Kidney (tissue), 14 donors: ENCODE measurements around the gene FRMD4A. TPM values are rescaled to one million over a fixed set of nuclear protein-coding genes. Genes with fewer than 3 reads are reported as not detected.

Experiments
- DNase-seq, 5 donors: peaks; one replicate each; pipeline ENCODE4 v3.0.0-alpha.2; 2013 to 2020
- FAIRE-seq: peaks from 2 replicates; lab custom pipeline; 2012; peaks lifted over from hg19 to GRCh38; lab: Jason Lieb, UNC
- H3K27ac ChIP-seq, 2 donors: one replicate each; pipeline ENCODE4 v1.7.0; 2013; ENCODE audit warnings: low read depth in 2 of 2, low read length in 2 of 2, inconsistent platforms in 1 of 2
- H3K27me3 ChIP-seq: one replicate; pipeline ENCODE4 v1.7.1; 2013; ENCODE audit warnings: low read length, inconsistent platforms; ENCODE audit not compliant: control insufficient read depth, insufficient read depth
- H3K36me3 ChIP-seq, 3 donors: one replicate each; pipeline versions ENCODE4 v1.7.0 to v1.7.1; 2013; ENCODE audit warnings: low read length in 3 of 3, control low read depth in 1 of 3, inconsistent platforms in 1 of 3; ENCODE audit not compliant: insufficient read depth in 3 of 3, control insufficient read depth in 2 of 3
- H3K4me1 ChIP-seq, 3 donors: one replicate each; pipeline versions ENCODE4 v1.7.0 to v1.7.1; 2013; ENCODE audit warnings: low read length in 3 of 3, inconsistent platforms in 1 of 3, low read depth in 1 of 3; ENCODE audit not compliant: control insufficient read depth in 2 of 3, insufficient read depth in 2 of 3
- H3K4me3 ChIP-seq, 3 donors: one replicate each; pipeline versions ENCODE4 v1.7.0 to v1.8.1; 2013; ENCODE audit warnings: low read length in 3 of 3, control low read depth in 1 of 3, inconsistent platforms in 1 of 3
- H3K9ac ChIP-seq, 3 donors: one replicate each; pipeline versions ENCODE4 v1.7.0 to v1.7.1; 2013; ENCODE audit warnings: low read length in 3 of 3, control low read depth in 1 of 3, inconsistent platforms in 1 of 3
- H3K9me3 ChIP-seq, 3 donors: one replicate each; pipeline versions ENCODE4 v1.7.0 to v1.7.1; 2013; ENCODE audit warnings: low read length in 3 of 3, control low read depth in 1 of 3, inconsistent platforms in 1 of 3; ENCODE audit not compliant: control insufficient read depth in 2 of 3, insufficient read depth in 1 of 3
- CTCF ChIP-seq: IDR thresholded peaks from 3 replicates; pipeline ENCODE4 v1.5.1; 2012; ENCODE audit warnings: mild to moderate bottlenecking, moderate library complexity, borderline replicate concordance; ENCODE audit not compliant: insufficient read depth; ENCODE audit errors: extremely low read depth
- intact Hi-C: fragments of 100-400 bp; cut with DNase I; formaldehyde crosslinking; loops from one replicate; pipeline ENCODE4 v1.11.1; 2022
- polyA plus RNA-seq: library from polyadenylated mRNA; stranded (reverse); fragments of 350-450 nt; fragmentation: Illumina TruSeq; extraction: RNeasy Lipid Tissue Mini Kit (QIAGEN cat#74804); gene quantifications from one replicate; pipeline ENCODE4 v1.2.3, GENCODE V29; 2014; ENCODE audit warnings: low read depth, low replicate concordance; ENCODE audit not compliant: insufficient read depth
- total RNA-seq: library from RNA; stranded (reverse); fragmentation: NEBNext Ultra II Directional; extraction: Animal tissue kit (Norgen Biotek cat#: 25700); gene quantifications from one replicate; pipeline ENCODE4 v1.2.1, GENCODE V29; 2021
- donor health status: control.
- donor health status: control.
- donor health status: control.
- donor health status: control.
- donor health status: control.
- donor health status: DM: yes; HTN: yes; CAD: no.
- donor health status: Normal renal cell carcinoma (clear cell type).

FRMD4A gene
- total and polyA plus RNA-seq, 2 donors from 2014 or later, result 16.0 to 68.2 TPM

DNA sequence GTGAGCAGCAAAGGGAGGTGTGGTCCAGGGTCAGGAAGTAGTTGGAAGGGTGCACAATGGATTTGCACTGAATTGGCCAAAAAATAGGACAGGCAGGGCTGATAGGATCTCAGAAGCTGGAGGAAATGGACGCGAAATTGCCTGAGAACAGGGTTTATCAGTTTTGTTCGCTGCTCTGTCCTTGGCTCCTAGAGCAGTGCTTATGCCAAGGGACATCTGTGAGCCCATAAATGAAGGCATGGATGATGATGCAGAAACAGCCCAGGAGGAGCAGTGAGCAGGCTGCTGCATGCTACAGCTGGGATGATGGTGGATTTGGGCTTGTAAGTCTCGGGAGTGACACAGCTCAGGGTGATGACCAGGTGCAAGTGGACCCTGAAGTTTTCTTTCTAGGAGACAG lies 539.2 kb downstream of the FRMD4A start:
- Histone ChIP-seq H3K36me3 (peaks cover 0 to 2% (median 0%) of the 10 kb centered on the region in 3 donors), H3K9ac (no peak overlapping the region), H3K27ac (no peak overlapping the region), H3K27me3 (no peaks in the 10 kb centered on the region), H3K4me1 (peaks cover 2 to 14% (median 10%) of the 10 kb centered on the region in 3 donors), H3K4me3 (no peak overlapping the region), H3K9me3 (no peaks in the 10 kb centered on the region)
- intact Hi-C loops, result no loop called here
- DNase-seq (no peak), FAIRE-seq (no peak)
- TF ChIP-seq CTCF, result no peak

DNA sequence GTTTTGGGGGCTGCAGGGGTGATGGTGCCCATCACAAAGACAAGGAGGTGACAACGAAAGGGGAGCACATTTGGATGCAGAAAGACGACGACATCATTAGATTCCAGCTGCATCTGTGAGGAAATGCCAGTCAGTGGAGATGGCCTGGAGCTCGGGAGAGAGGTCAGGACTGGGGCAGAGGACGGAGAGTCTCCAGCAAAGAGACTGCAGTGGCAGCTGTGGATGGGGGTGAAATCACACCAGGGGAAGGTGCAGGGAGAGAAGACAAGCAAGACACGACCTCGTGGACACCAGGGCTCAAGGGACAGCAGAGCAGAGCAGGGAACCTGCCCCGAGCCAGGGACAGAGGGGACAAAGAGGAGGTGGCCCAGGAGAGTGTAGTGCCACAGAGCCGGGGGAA lies 540.5 kb downstream of the FRMD4A start:
- H3K27me3 ChIP-seq, result no peaks in the 10 kb centered on the region
- TF ChIP-seq CTCF, result no peak
- peaks cover 2 to 14% (median 10%) of the 10 kb centered on the region in 3 donors for H3K4me1 ChIP-seq
- FAIRE-seq, result no peak
- H3K4me3 ChIP-seq, result no peak overlapping the region
- H3K27ac ChIP-seq, result no peak overlapping the region
- peaks cover 0 to 2% (median 0%) of the 10 kb centered on the region in 3 donors for H3K36me3 ChIP-seq
- no peaks in the 10 kb centered on the region for H3K9me3 ChIP-seq
- peak in 1 of 5 donors; percentile 63 for DNase-seq
- H3K9ac ChIP-seq, result no peak overlapping the region
- intact Hi-C loops, result no loop called here

DNA sequence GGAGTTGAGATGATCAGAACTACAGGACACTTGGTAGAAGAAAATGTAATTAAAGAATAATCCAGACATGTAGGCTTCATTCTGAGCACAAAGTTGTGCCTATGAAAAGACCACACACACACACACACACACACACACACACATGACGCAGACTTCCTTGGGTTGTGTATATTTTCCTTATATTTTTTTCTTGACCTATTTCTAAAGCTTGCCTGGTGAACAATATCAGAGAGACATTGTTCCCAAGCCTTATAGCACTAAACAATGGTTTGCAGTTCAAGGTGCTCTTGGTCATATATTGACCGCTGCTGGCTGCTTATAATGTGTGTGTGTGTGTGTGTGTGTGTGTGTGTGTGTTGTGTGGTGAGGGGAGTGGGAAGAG lies 541.3 kb downstream of the FRMD4A start:
- FAIRE-seq (no peak), DNase-seq (no peak)
- H3K27me3 ChIP-seq, result no peaks in the 10 kb centered on the region
- H3K36me3 ChIP-seq, result no peaks in the 10 kb centered on the region
- no peaks in the 10 kb centered on the region for H3K9me3 ChIP-seq
- intact Hi-C loops, result loop anchor here (10.0 kb wide), 1 partner anchor 305 kb away; no protein-coding TSS in a partner anchor
- no peak for TF ChIP-seq CTCF
- no peak overlapping the region for H3K9ac ChIP-seq
- H3K4me1 ChIP-seq, result peaks cover 2 to 14% (median 10%) of the 10 kb centered on the region in 3 donors
- H3K27ac ChIP-seq, result peak overlapping the region in 1 of 2 donors; percentile 62
- H3K4me3 ChIP-seq, result no peak overlapping the region
